K562 (cell line): ENCODE measurements around the gene PALM3. TPM values are rescaled to one million over a fixed set of nuclear protein-coding genes. Genes with fewer than 3 reads are reported as not detected.

ENCODE experiments used
- CBFA2T2 ChIP-seq: fragments of 450-650 bp; conservative IDR thresholded peaks from 2 replicates; pipeline ENCODE4 v1.6.1; 2017; ENCODE audit warnings: mild to moderate bottlenecking
- E2F1 ChIP-seq: sonication (generic); formaldehyde crosslinking; IDR thresholded peaks from 2 replicates; pipeline ENCODE4 v1.8.1; 2023; ENCODE audit warnings: mild to moderate bottlenecking, missing genetic modification reagents, moderate library complexity
- E2F6 ChIP-seq, 2 experiments: IDR thresholded peaks; 2 replicates each; pipeline ENCODE4 v1.6.1; 2011; ENCODE audit warnings: borderline replicate concordance in 1 of 2, control low read depth in 1 of 2, low read depth in 1 of 2, low read length in 1 of 2, mild to moderate bottlenecking in 1 of 2, mixed read lengths in 1 of 2, moderate library complexity in 1 of 2; ENCODE audit not compliant: insufficient read depth in 1 of 2, insufficient read length in 1 of 2, poor library complexity in 1 of 2, severe bottlenecking in 1 of 2; ENCODE audit errors: extremely low read depth in 1 of 2
- FOXA3 ChIP-seq, 2 experiments: fragments of 450-650 bp in 1 of 2; sonication (generic) in 1 of 2; formaldehyde crosslinking; IDR thresholded peaks in 1 of 2; conservative IDR thresholded peaks in 1 of 2; 2 replicates each; pipeline versions ENCODE4 v1.4.0 to v1.8.0; 2020 to 2022; ENCODE audit warnings: mild to moderate bottlenecking in 2 of 2, missing genetic modification reagents in 1 of 2
- MAZ ChIP-seq, 2 experiments: fragments of 450-650 bp in 1 of 2; sonication (generic) in 1 of 2; formaldehyde crosslinking; IDR thresholded peaks in 1 of 2; conservative IDR thresholded peaks in 1 of 2; 2 replicates each; pipeline versions ENCODE4 v1.4.0 to v1.5.0; 2020; ENCODE audit warnings: mild to moderate bottlenecking in 1 of 2, missing genetic modification reagents in 1 of 2
- PCBP2 ChIP-seq: fragments of 200-400 bp; formaldehyde crosslinking; IDR thresholded peaks from 2 replicates; pipeline ENCODE4 v1.6.1; 2018; ENCODE audit warnings: low read length, low read depth, mild to moderate bottlenecking, moderate library complexity; ENCODE audit not compliant: poor library complexity, severe bottlenecking
- PRPF4 ChIP-seq: fragments of 200-400 bp; formaldehyde crosslinking; IDR thresholded peaks from one replicate; pipeline ENCODE4 v1.6.1; 2017; ENCODE audit warnings: low read length, low read depth, mild to moderate bottlenecking; ENCODE audit not compliant: insufficient read depth, poor library complexity, severe bottlenecking
- PTBP1 ChIP-seq: fragments of 200-400 bp; formaldehyde crosslinking; IDR thresholded peaks from 2 replicates; pipeline ENCODE4 v1.6.1; 2017; ENCODE audit warnings: low read depth, low read length
- SMARCA4 ChIP-seq: fragments of 450-650 bp; IDR thresholded peaks from 2 replicates; pipeline ENCODE4 v1.6.1; 2016
- SNAPC5 ChIP-seq: fragments of 250-450 bp; sonication (Bioruptor Pico); IDR thresholded peaks from 2 replicates; pipeline ENCODE4 v1.8.0; 2021; ENCODE audit warnings: moderate library complexity, mild to moderate bottlenecking, inconsistent platforms
- SRSF3 ChIP-seq: fragments of 200-400 bp; formaldehyde crosslinking; IDR thresholded peaks from 2 replicates; pipeline ENCODE4 v1.6.1; 2016; ENCODE audit warnings: mild to moderate bottlenecking, low read length, moderate library complexity; ENCODE audit not compliant: insufficient read depth
- TSC22D4 ChIP-seq: fragments of 450-650 bp; IDR thresholded peaks from 2 replicates; pipeline ENCODE4 v1.6.1; 2016; ENCODE audit warnings: missing genetic modification characterization, missing biosample characterization, control low read depth
- ZBTB17 ChIP-seq: fragments of 450-650 bp; formaldehyde crosslinking; IDR thresholded peaks from 2 replicates; pipeline ENCODE4 v1.4.0; 2020; ENCODE audit warnings: mild to moderate bottlenecking
- ZBTB26 ChIP-seq: fragments of 450-650 bp; formaldehyde crosslinking; IDR thresholded peaks from 2 replicates; pipeline ENCODE4 v1.4.0; 2022; ENCODE audit warnings: missing genetic modification characterization
- ZBTB7A ChIP-seq: IDR thresholded peaks from 2 replicates; pipeline ENCODE4 v1.6.1; 2011; ENCODE audit warnings: low read depth, mild to moderate bottlenecking, low read length, moderate library complexity, borderline replicate concordance; ENCODE audit not compliant: control insufficient read depth
- ZNF609 ChIP-seq: sonication (generic); formaldehyde crosslinking; IDR thresholded peaks from 2 replicates; pipeline ENCODE4 v1.8.1; 2023; ENCODE audit warnings: missing genetic modification reagents, mild to moderate bottlenecking, borderline replicate concordance
- polyA plus RNA-seq, 8 experiments: library from polyadenylated mRNA; depleted of rRNA in 4 of 8; stranded (reverse) in 5 of 8; unstranded in 3 of 8; fragments of >200 nt; fragmentation: Nextera tagmentation in 2 of 8; fragmentation: Illumina TruSeq in 1 of 8; extraction: Ambion mirVana in 2 of 8; extraction: Trizol in 1 of 8; gene quantifications; 2 replicates each; pipeline versions ENCODE4 v1.2.1 to v1.2.3, GENCODE V29; 2011 to 2014; ENCODE audit warnings: inconsistent platforms in 1 of 8, missing spikeins in 1 of 8
- total RNA-seq, 7 experiments: library from RNA; depleted of rRNA in 6 of 7; stranded (reverse); fragments of >200 nt in 6 of 7; fragmentation: Illumina TruSeq in 2 of 7; extraction: Trizol in 2 of 7; gene quantifications; 2 replicates each; pipeline versions ENCODE4 v1.2.1 to v1.2.3, GENCODE V29; 2011 to 2021; ENCODE audit warnings: low replicate concordance in 1 of 7

Gene PALM3
- total and polyA plus RNA-seq, 9 of the 15 experiments (the other 6 are each of a cell fraction or from before 2014, with no cell fraction given): 0.07 to 9.3 (median 3.3) TPM

GRCh38 chr19:14091081-14091812, 29.4 kb upstream of the PALM3 start (continued):
- TF ChIP-seq ZBTB7A: peak; percentile 99
- TF ChIP-seq CBFA2T2: no peak
- TF ChIP-seq SNAPC5 (CRISPR knock-in tag): no peak
- TF ChIP-seq TSC22D4 (tag): no peak
- TF ChIP-seq MAZ (CRISPR knock-in tag; conservative IDR thresholded peaks at IDR 0.05 in 1 of 2, IDR thresholded peaks at IDR 0.05 in 1 of 2): peak in 1 of 2 experiments; percentile 89; a peak in 3 of 4 replicates
- TF ChIP-seq SMARCA4: peak; percentile 37; the same call in 1 of the 2 replicates
- TF ChIP-seq PTBP1: 0 out of 2 replicates have a peak, but pooled peaks have one; percentile 24
- TF ChIP-seq ZBTB26 (CRISPR knock-in tag): no peak
- TF ChIP-seq E2F6 (IDR thresholded peaks at IDR 0.05; ENCODE audit: borderline replicate concordance in 1 of 2, extremely low read depth in 1 of 2, insufficient read depth in 1 of 2, insufficient read length in 1 of 2, low read depth in 1 of 2, low read length in 1 of 2, poor library complexity in 1 of 2, severe bottlenecking in 1 of 2): peak in 1 of 2 experiments; percentile 35
- TF ChIP-seq ZNF609 (CRISPR knock-in tag): no peak
- 0 out of 2 replicates have a peak, but pooled peaks have one; percentile 44 for TF ChIP-seq ZBTB17 (CRISPR knock-in tag)
- TF ChIP-seq SRSF3: no peak
- no peak for TF ChIP-seq PCBP2
- TF ChIP-seq E2F1 (CRISPR knock-in tag): no peak
- no peak for TF ChIP-seq PRPF4
- no peak for TF ChIP-seq FOXA3 (CRISPR knock-in tag; conservative IDR thresholded peaks at IDR 0.05 in 1 of 2, IDR thresholded peaks at IDR 0.05 in 1 of 2)
